Endothelial cell of umbilical vein (primary cell): Measurements from ENCODE around the gene ITGA8. TPM values are rescaled to one million over a fixed set of nuclear protein-coding genes. Genes with fewer than 3 reads are reported as not detected.

Source experiments
- BruUV-seq: library from RNA; stranded (reverse); fragments of 400-500 nt; replicated peaks from 2 replicates; lab custom pipeline; 2021; lab: Mats Ljungman, UMichigan
- CTCF ChIA-PET: fragments of 300-600, 350-600 bp; sonication (Branson Sonifier 250); formaldehyde crosslinking; loops from one replicate; lab custom pipeline; 2021; ENCODE audit warnings: antibody characterized with exemption, inconsistent platforms; lab: Charles Lee
- POLR2A ChIA-PET: fragments of 300-600, 350-600 bp; sonication (Branson Sonifier 250); formaldehyde crosslinking; loops from one replicate; lab custom pipeline; 2021; ENCODE audit warnings: antibody characterized with exemption, inconsistent platforms; lab: Charles Lee
- DNase-seq: peaks from one replicate; pipeline ENCODE4 v3.0.0-alpha.2; 2011; ENCODE audit warnings: low read depth, low spot score
- FAIRE-seq: peaks from 2 replicates; lab custom pipeline; 2011; peaks lifted over from hg19 to GRCh38; lab: Jason Lieb, UNC
- H2AFZ ChIP-seq: 2 replicates; pipeline ENCODE4 v1.6.0; 2012; ENCODE audit warnings: low read depth, low read length, control low read depth, inconsistent platforms
- H3K27ac ChIP-seq: 2 replicates; pipeline ENCODE4 v1.5.1; 2011; ENCODE audit warnings: low read depth, mild to moderate bottlenecking, control low read depth, low read length, moderate library complexity; ENCODE audit not compliant: insufficient read depth
- H3K27me3 ChIP-seq, 2 experiments: 2 replicates each; pipeline versions ENCODE4 v1.6.0 to v1.6.1; 2011; ENCODE audit warnings: low read length in 2 of 2, mixed read lengths in 1 of 2; ENCODE audit not compliant: control insufficient read depth in 2 of 2, insufficient read depth in 2 of 2
- H3K36me3 ChIP-seq, 2 experiments: 2 replicates in 1 of 2; 3 replicates in 1 of 2; pipeline ENCODE4 v1.5.1; 2011; ENCODE audit warnings: low read length in 2 of 2, mild to moderate bottlenecking in 1 of 2, moderate library complexity in 1 of 2; ENCODE audit not compliant: control insufficient read depth in 2 of 2, insufficient read depth in 2 of 2; ENCODE audit errors: extremely low read depth in 1 of 2
- H3K4me1 ChIP-seq: 3 replicates; pipeline ENCODE4 v1.5.1; 2011; ENCODE audit warnings: mild to moderate bottlenecking, low read length; ENCODE audit not compliant: control insufficient read depth, insufficient read depth; ENCODE audit errors: extremely low read depth
- H3K4me2 ChIP-seq: 2 replicates; pipeline ENCODE4 v1.6.1; 2011; ENCODE audit warnings: low read length, control low read depth, mixed read lengths; ENCODE audit not compliant: insufficient read depth
- H3K4me3 ChIP-seq, 3 experiments: fragments of 200-600 bp in 1 of 3; sonication (generic), shearing (Covaris generic) in 1 of 3; replicated peaks in 1 of 3; 2 replicates each; pipeline ENCODE4 v1.5.1; 2011 to 2016; ENCODE audit warnings: control low read depth in 3 of 3, low read length in 3 of 3, mild to moderate bottlenecking in 2 of 3, inconsistent platforms in 1 of 3, low read depth in 1 of 3, moderate library complexity in 1 of 3; ENCODE audit not compliant: insufficient read depth in 1 of 3
- H3K79me2 ChIP-seq: 2 replicates; pipeline ENCODE4 v1.6.0; 2012; ENCODE audit warnings: low read length, inconsistent platforms; ENCODE audit not compliant: control insufficient read depth, insufficient read depth
- H3K9ac ChIP-seq: replicated peaks from 2 replicates; pipeline ENCODE3; 2011; ENCODE audit warnings: low read length, control low read depth; ENCODE audit not compliant: insufficient read depth; ENCODE audit errors: extremely low read depth
- H3K9me1 ChIP-seq: replicated peaks from 3 replicates; pipeline ENCODE4 v1.6.0; 2011; ENCODE audit warnings: mild to moderate bottlenecking, low read length; ENCODE audit not compliant: control insufficient read depth, insufficient read depth; ENCODE audit errors: extremely low read depth
- H3K9me3 ChIP-seq: replicated peaks from 2 replicates; pipeline ENCODE4 v1.5.1; 2012; ENCODE audit warnings: low read length, inconsistent platforms; ENCODE audit not compliant: control insufficient read depth, insufficient read depth
- H4K20me1 ChIP-seq: replicated peaks from 2 replicates; pipeline ENCODE3; 2011; ENCODE audit warnings: mild to moderate bottlenecking, low read length; ENCODE audit not compliant: control insufficient read depth, insufficient read depth; ENCODE audit errors: extremely low read depth
- EZH2 ChIP-seq: IDR thresholded peaks from 2 replicates; pipeline ENCODE4 v1.6.1; 2012; ENCODE audit warnings: borderline replicate concordance, low read depth, mild to moderate bottlenecking, moderate library complexity, low read length, inconsistent platforms; ENCODE audit not compliant: severe bottlenecking
- FOS ChIP-seq: IDR thresholded peaks from 2 replicates; pipeline ENCODE4 v1.6.1; 2011; ENCODE audit warnings: mild to moderate bottlenecking, low read length, moderate library complexity, borderline replicate concordance; ENCODE audit not compliant: insufficient read depth
- MAX ChIP-seq: IDR thresholded peaks from 2 replicates; pipeline ENCODE4 v1.6.1; 2011; ENCODE audit not compliant: insufficient read depth, insufficient read length
- MYC ChIP-seq: IDR thresholded peaks from one replicate; pipeline ENCODE4 v1.6.1; 2011; ENCODE audit warnings: mild to moderate bottlenecking, low read depth, low read length
- POLR2AphosphoS5 ChIP-seq: IDR thresholded peaks from 2 replicates; pipeline ENCODE4 v1.6.1; 2012; ENCODE audit warnings: low read depth, mild to moderate bottlenecking, control low read depth, low read length, moderate library complexity; ENCODE audit not compliant: insufficient read depth
- dilution Hi-C: fragments of 300-500 bp; cut with MboI; formaldehyde crosslinking; loops from one replicate; pipeline ENCODE4 v1.15.0; 2019; ENCODE audit warnings: low sequenced_read_pairs; ENCODE audit not compliant: extremely low pct_ligation_motif_present
- intact Hi-C: fragments of 100-400 bp; cut with micrococcal nuclease; formaldehyde crosslinking; loops from one replicate; pipeline ENCODE4 v1.10.0; 2022
- polyA plus RNA-seq, 4 experiments: library from polyadenylated mRNA; depleted of rRNA in 3 of 4; stranded (reverse) in 3 of 4; unstranded in 1 of 4; fragments of >200 nt; gene quantifications; 2 replicates each; pipeline versions ENCODE4 v1.2.1 to v1.2.3, GENCODE V29; 2011 to 2012; ENCODE audit warnings: missing spikeins in 1 of 4
- total RNA-seq: library from RNA; stranded (reverse); gene quantifications from 2 replicates; pipeline ENCODE4 v1.2.3, GENCODE V29; 2021
- TF ChIP-seq, protein P1 (sequence below), 2 donors: IDR thresholded peaks; 1 replicate in 1 of 2; 2 replicates in 1 of 2; pipeline ENCODE4 v1.5.1; 2011; ENCODE audit warnings: low read length in 2 of 2, mild to moderate bottlenecking in 2 of 2, moderate library complexity in 2 of 2, control low read depth in 1 of 2, inconsistent platforms in 1 of 2, low read depth in 1 of 2; ENCODE audit not compliant: insufficient read depth in 1 of 2; ENCODE audit errors: extremely low read depth in 1 of 2

Gene ITGA8
- total and polyA plus RNA-seq, 2 donors (not counting 3 experiments of a cell fraction or from before 2014, with no cell fraction given): 0.04 to 0.40 TPM

GRCh38 chr10:15482156-15482555 lies 237.6 kb downstream of the ITGA8 start:
- H3K4me3 ChIP-seq: no peak overlapping the region
- intact Hi-C loops (no loop called here), dilution Hi-C loops (no loop called here)
- no peak overlapping the region for H3K27ac ChIP-seq
- no TSS peak for BruUV-seq
- no peak overlapping the region for H3K9ac ChIP-seq
- FAIRE-seq (no peak), DNase-seq (no peak)
- H3K4me1 ChIP-seq: no peaks in the 10 kb centered on the region
- peaks cover 6 to 16% of the 10 kb centered on the region in 2 experiments for H3K27me3 ChIP-seq
- H3K36me3 ChIP-seq: no peaks in the 10 kb centered on the region
- H2AFZ ChIP-seq: no peak overlapping the region
- TF ChIP-seq MAX: no peak
- TF ChIP-seq FOS: no peak
- no peak for TF ChIP-seq MYC
- no peak for TF ChIP-seq POLR2AphosphoS5
- no peak for TF ChIP-seq EZH2
- TF ChIP-seq, protein P1, sequence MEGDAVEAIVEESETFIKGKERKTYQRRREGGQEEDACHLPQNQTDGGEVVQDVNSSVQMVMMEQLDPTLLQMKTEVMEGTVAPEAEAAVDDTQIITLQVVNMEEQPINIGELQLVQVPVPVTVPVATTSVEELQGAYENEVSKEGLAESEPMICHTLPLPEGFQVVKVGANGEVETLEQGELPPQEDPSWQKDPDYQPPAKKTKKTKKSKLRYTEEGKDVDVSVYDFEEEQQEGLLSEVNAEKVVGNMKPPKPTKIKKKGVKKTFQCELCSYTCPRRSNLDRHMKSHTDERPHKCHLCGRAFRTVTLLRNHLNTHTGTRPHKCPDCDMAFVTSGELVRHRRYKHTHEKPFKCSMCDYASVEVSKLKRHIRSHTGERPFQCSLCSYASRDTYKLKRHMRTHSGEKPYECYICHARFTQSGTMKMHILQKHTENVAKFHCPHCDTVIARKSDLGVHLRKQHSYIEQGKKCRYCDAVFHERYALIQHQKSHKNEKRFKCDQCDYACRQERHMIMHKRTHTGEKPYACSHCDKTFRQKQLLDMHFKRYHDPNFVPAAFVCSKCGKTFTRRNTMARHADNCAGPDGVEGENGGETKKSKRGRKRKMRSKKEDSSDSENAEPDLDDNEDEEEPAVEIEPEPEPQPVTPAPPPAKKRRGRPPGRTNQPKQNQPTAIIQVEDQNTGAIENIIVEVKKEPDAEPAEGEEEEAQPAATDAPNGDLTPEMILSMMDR (IDR thresholded peaks at IDR 0.05; ENCODE audit: extremely low read depth in 1 of 2, insufficient read depth in 1 of 2, low read depth in 1 of 2, low read length in 2 of 2): no peak
- ChIA-PET POLR2A (no interaction called here), CTCF (no interaction called here)
- H3K79me2 ChIP-seq: no peaks in the 10 kb centered on the region
- H3K9me1 ChIP-seq: no peaks in the 10 kb centered on the region
- no peaks in the 10 kb centered on the region for H4K20me1 ChIP-seq
- H3K4me2 ChIP-seq: no peak overlapping the region
- H3K9me3 ChIP-seq: no peaks in the 10 kb centered on the region
